ENCODE measurements around the gene NAPB. TPM values are rescaled to one million over a fixed set of nuclear protein-coding genes. Genes with fewer than 3 reads are reported as not detected.

Gene NAPB
- total and polyA plus RNA-seq, 7 donors, result 1.8 to 12.3 (median 3.0) TPM

GRCh38 chr20:23358563-23358906 is 62.8 kb downstream of the NAPB start:
- H3K9me3 ChIP-seq, result no peaks in the 10 kb centered on the region
- WGBS, 3 donors, result 17 to 32% (median 19%) methylated on average over 6 of the region's 6 CpGs
- intact Hi-C loops (cut with DNase I), result loop anchor here (1.0 to 10.0 kb wide), 3 partner anchors 56 to 284 kb away; no protein-coding TSS in a partner anchor
- peaks cover 31% of the 10 kb centered on the region for H3K4me1 ChIP-seq
- ATAC-seq, result no peak
- DNase-seq, result no peak
- H3K36me3 ChIP-seq (ENCODE audit: insufficient read depth in 1 of 2, low read depth in 1 of 2), result peaks cover 9 to 18% of the 10 kb centered on the region in 2 donors
- peak overlapping the region; percentile 98 for H3K27ac ChIP-seq
- H3K27me3 ChIP-seq (ENCODE audit: insufficient read depth in 3 of 3, low read length in 2 of 3), result no peaks in the 10 kb centered on the region
- H3K4me3 ChIP-seq, result peak overlapping the region; percentile 88
- no peak for TF ChIP-seq CTCF (IDR thresholded peaks at IDR 0.05)

- peaks cover 26% of the 10 kb centered on the region for H3K4me1 ChIP-seq
Observed at GRCh38 chr20:23357767-23358562, 63.3 kb downstream of the NAPB start.

GRCh38 chr20:23356203-23356602 is 65.1 kb downstream of the NAPB start:
- ATAC-seq (no peak), DNase-seq (no peak)
- H3K27ac ChIP-seq, result no peak overlapping the region
- intact Hi-C loops (cut with DNase I), result loop anchor here (10.0 kb wide), 2 partner anchors 59 to 201 kb away; no protein-coding TSS in a partner anchor
- no peaks in the 10 kb centered on the region for H3K27me3 ChIP-seq (ENCODE audit: insufficient read depth in 3 of 3, low read length in 2 of 3)
- no peak for TF ChIP-seq CTCF (IDR thresholded peaks at IDR 0.05)
- peaks cover 31% of the 10 kb centered on the region for H3K4me1 ChIP-seq
- WGBS, 3 donors, result 62 to 66% (median 64%) methylated on average over 27 of the region's 27 CpGs
- no peaks in the 10 kb centered on the region for H3K9me3 ChIP-seq
- peaks cover 9 to 18% of the 10 kb centered on the region in 2 donors for H3K36me3 ChIP-seq (ENCODE audit: insufficient read depth in 1 of 2, low read depth in 1 of 2)
- no peak overlapping the region for H3K4me3 ChIP-seq

More at GRCh38 chr20:23357767-23358562, 63.3 kb downstream of the NAPB start:
- 0 to 1% (median 0%) methylated on average over 58 to 71 of the region's 71 CpGs for WGBS, 3 donors
- Histone ChIP-seq H3K36me3 (ENCODE audit: insufficient read depth in 1 of 2, low read depth in 1 of 2) (peaks cover 9 to 18% of the 10 kb centered on the region in 2 donors), H3K4me3 (peak overlapping the region; percentile 88), H3K9me3 (no peaks in the 10 kb centered on the region), H3K27ac (peak overlapping the region; percentile 98), H3K27me3 (ENCODE audit: insufficient read depth in 3 of 3, low read length in 2 of 3) (no peaks in the 10 kb centered on the region)
- no peak for TF ChIP-seq CTCF (IDR thresholded peaks at IDR 0.05)
- peak; percentile 100 for DNase-seq
- peak; percentile 80 to 85 (median 82) for ATAC-seq
- intact Hi-C loops (cut with DNase I), result loop anchor here (1.0 to 10.0 kb wide), 3 partner anchors 57 to 284 kb away; no protein-coding TSS in a partner anchor

- ATAC-seq (peak; percentile 12 to 41 (median 32)), DNase-seq (peak; percentile 44 to 75)
- Histone ChIP-seq H3K4me1 (peaks cover 13% of the 10 kb centered on the region), H3K9me3 (no peaks in the 10 kb centered on the region), H3K27ac (peak overlapping the region; percentile 99), H3K36me3 (ENCODE audit: insufficient read depth in 1 of 2, low read depth in 1 of 2) (peaks cover 9 to 18% of the 10 kb centered on the region in 2 donors), H3K27me3 (ENCODE audit: insufficient read depth in 3 of 3, low read length in 2 of 3) (no peaks in the 10 kb centered on the region), H3K4me3 (peak overlapping the region; percentile 91)
- intact Hi-C loops (cut with DNase I), result loop anchor here (5.0 to 10.0 kb wide), 5 partner anchors 64 to 304 kb away; partner anchors contain the start of genes NAPB (in 1 of the 2) and THBD (in 1 of the 2)
- WGBS, 3 donors, result 1 to 3% (median 2%) methylated on average over 55 to 64 of the region's 64 CpGs
- TF ChIP-seq CTCF (IDR thresholded peaks at IDR 0.05), result no peak
Observed at GRCh38 chr20:23350904-23351838, 70.1 kb downstream of the NAPB start.

All from psoas muscle (tissue), 8 donors.